ENCODE measurements around the gene NKX2-3.

The NKX2-3 gene

GRCh38 chr10:99526861-99527504, 5.8 kb upstream of the NKX2-3 start:
- no peak for DNase-seq

GRCh38 chr10:99527526-99528493, 4.9 kb upstream of the NKX2-3 start:
- DNase-seq = no peak

GRCh38 chr10:99528494-99529441, 4.0 kb upstream of the NKX2-3 start:
- no peak for DNase-seq

GRCh38 chr10:99529591-99530107, 3.1 kb upstream of the NKX2-3 start:
- no peak for DNase-seq

- no peak for DNase-seq
These were observed 2.4 kb upstream of the NKX2-3 start for GRCh38 chr10:99530108-99531025.

- DNase-seq = no peak
These were observed 1.6 kb upstream of the NKX2-3 start for GRCh38 chr10:99531026-99531695.

- no peak for DNase-seq
These were observed 797 bp upstream of the NKX2-3 start for GRCh38 chr10:99531696-99532593.

- no peak for DNase-seq
These were observed 1.0 kb downstream of the NKX2-3 start for GRCh38 chr10:99533496-99534449.

- DNase-seq = no peak
These were observed 1.8 kb downstream of the NKX2-3 start for GRCh38 chr10:99534450-99534938.

GRCh38 chr10:99534939-99535763, 2.4 kb downstream of the NKX2-3 start:
- DNase-seq = no peak

GRCh38 chr10:99535764-99536337, 3.1 kb downstream of the NKX2-3 start:
- DNase-seq = no peak

- DNase-seq = no peak
These were observed 3.8 kb downstream of the NKX2-3 start for GRCh38 chr10:99536338-99537085.

GRCh38 chr10:99537086-99537988, 4.6 kb downstream of the NKX2-3 start:
- DNase-seq = no peak

- DNase-seq = no peak
These were observed 5.5 kb downstream of the NKX2-3 start for GRCh38 chr10:99537989-99538917.

Data from CD4-positive, alpha-beta T cell treated with Interleukin-17A for 4 hours (primary cell).